ENCODE data around the gene SMIM32.

GRCh38 chr5:136146201-136146600, 46.8 kb downstream of the SMIM32 start:
- TF ChIP-seq CTCF (IDR thresholded peaks at IDR 0.05 in 8 of 11, conservative IDR thresholded peaks at IDR 0.05 in 3 of 11) = no peak
- TF ChIP-seq POLR2A (IDR thresholded peaks at IDR 0.05) = no peak
- TF ChIP-seq POLR2AphosphoS5 (IDR thresholded peaks at IDR 0.05) = no peak

All from spleen (tissue), 7 donors.